Activated T-helper 9 cell treated with anti-CD3 and anti-CD28 coated beads, Interleukin-2, amount 50 U/mL, for 16 hours (primary cell): ENCODE results near the gene HOXA3.
A peak's percentile ranks its signal among the peaks of the same experiment; 100 is the strongest.

Source experiments
- DNase-seq: peaks from one replicate; pipeline ENCODE4 v3.0.0-alpha.2; 2020; ENCODE audit warnings: low read depth

The HOXA3 gene

DNA sequence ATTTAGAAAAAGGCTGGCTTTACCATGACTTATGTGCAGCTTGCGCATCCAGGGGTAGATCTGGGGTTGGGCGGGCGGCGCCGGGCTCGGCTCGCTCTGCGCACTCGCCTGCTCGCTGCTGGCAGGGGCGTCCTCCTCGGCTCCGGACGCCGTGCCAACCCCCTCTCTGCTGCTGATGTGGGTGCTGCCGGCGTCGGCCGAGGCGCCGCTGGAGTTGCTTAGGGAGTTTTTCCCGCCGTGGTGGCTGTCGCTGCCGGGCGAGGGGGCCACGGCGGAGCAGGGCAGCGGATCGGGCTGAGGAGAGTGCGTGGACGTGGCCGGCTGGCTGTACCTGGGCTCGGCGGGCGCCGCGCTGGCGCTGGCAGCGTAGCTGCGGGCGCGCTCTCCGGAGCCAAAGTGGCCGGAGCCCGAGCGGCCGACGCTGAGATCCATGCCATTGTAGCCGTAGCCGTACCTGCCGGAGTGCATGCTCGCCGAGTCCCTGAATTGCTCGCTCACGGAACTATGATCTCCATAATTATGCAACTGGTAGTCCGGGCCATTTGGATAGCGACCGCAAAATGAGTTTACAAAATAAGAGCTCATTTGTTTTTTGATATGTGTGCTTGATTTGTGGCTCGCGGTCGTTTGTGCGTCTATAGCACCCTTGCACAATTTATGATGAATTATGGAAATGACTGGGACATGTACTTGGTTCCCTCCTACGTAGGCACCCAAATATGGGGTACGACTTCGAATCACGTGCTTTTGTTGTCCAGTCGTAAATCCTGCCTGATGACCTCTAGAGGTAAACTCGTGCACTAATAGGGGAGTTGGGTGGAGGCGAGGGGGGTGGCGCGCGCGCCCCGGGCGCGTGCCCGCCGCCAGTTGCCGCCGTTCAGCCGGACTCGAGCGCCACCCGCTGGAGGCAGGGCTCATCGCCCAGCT is 9.1 kb downstream of the HOXA3 start, which contains the start of gene HOXA5:
HOXA5 (minus strand) TSS at position 659 of the 927 bp plus-strand sequence; CDS start at position 585, 74 bp downstream.
- no peak for DNase-seq

DNA sequence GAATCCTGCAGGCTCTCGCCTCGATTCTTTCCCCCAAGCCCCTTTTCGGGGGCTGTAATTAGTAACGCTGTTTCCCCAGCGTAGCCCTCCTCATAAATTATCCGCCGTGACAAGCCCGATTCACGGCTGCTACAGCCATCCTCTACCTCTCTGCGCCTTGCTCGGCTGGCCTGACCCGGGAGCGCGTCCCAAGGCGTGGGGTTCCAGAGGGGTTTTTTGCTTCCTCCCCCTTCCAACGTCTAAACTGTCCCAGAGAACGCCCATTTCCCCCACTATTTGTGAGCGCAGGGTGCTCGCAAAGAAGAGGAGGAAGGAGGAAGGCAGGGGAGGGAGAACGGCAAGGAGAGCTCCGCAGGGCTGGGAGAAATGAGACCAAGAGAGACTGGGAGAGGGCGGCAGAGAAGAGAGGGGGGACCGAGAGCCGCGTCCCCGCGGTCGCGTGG is 9.8 kb downstream of the HOXA3 start:
- no peak for DNase-seq

DNA sequence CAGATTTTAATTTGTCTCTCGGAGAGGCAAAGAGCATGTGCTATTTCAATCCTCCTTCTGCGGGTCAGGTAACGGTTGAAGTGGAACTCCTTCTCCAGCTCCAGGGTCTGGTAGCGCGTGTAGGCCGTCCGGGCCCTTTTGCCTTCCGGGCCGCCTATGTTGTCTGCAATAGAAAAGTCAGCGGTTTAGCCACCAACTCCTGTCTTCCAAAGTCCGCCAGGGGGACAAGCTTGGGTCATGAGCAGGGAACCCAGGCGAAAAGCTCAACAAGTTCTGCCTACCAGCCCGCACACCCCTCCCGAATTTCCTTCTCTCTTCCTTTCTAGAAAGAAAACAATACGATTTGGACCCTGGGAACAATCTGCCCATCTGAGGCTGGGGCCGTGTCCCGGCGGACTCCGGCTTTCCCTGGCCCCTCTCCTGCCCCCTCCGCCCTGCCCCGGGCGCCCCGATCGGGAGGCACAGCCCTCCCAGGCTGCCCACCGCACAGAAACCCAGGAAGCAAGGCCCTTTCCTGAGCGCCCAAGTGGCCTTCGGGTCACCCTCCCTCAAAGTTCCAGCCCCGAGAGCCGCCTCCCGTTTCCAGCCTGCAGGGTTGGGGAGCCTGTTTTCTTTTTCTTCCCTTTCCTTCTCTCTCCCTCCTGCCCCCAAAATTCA is 10.3 kb downstream of the HOXA3 start:
- no peak for DNase-seq

DNA sequence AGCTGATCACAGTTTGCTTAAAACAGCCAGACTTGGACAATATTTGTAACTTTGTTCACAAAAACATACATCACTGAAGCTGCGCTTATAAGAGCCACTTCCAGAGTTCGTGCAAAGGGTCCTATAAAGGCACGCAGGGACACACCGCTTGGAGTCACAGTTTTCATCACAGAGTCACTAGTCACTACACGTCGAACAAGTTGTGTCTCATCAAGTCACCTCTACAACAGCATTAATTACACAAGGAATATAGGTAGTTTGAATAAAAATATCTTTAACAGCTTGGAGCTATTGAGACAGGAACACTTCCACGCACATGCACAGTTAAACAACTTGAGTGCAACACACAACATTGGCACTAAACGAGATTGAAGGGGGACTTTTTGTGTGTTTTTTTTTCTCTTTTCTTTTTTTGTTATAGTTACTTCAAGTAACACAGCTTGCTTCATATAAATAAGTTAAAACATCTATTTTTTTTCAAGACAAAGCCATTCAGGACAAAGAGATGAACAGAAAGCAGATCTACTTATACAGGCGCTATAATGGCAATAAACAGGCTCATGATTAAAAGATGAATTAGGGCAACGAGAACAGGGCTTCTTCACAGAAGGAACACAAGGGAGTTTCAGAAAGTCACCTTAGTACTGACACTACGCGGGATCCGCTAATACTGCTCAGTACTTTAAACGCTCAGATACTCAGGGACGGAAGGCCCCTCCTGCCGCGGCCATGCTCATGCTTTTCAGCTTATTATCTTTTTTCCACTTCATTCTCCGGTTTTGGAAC is 11.1 kb downstream of the HOXA3 start:
- no peak for DNase-seq

DNA sequence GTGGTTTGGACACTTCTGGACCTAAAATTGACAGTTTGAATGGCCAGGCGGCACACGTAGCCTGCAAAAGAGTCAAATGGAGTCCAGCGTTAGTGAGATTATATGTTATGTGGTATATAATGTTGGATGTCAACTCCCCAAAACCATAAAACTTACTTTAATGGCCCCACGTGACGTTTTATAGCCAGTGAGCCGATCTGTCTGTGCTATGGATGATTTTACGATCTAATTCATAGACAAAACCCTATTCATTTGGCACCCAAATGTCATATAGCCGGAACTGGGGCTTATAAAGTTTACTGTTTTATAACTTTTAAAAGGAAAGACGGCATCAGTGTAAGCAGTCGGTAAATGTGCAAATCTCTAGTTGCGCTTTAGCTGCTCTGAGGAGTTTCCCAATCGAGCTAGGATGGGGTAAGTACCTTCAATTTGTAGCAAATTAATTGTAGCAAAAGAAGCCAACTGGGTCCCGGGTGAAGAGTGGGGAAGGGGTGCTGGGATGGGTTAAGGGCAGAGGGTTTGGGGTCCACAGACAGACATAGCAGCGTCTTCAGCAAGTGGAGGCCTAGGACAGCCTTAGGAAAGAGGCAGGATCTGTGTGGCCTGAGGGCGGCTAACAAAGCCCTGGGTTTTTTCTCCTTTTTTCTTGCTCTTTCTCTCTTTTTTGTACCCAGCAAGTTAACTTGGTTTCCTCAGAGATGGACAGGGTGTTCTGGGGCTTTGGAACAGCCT is 12.1 kb downstream of the HOXA3 start:
- DNase-seq, result no peak

DNA sequence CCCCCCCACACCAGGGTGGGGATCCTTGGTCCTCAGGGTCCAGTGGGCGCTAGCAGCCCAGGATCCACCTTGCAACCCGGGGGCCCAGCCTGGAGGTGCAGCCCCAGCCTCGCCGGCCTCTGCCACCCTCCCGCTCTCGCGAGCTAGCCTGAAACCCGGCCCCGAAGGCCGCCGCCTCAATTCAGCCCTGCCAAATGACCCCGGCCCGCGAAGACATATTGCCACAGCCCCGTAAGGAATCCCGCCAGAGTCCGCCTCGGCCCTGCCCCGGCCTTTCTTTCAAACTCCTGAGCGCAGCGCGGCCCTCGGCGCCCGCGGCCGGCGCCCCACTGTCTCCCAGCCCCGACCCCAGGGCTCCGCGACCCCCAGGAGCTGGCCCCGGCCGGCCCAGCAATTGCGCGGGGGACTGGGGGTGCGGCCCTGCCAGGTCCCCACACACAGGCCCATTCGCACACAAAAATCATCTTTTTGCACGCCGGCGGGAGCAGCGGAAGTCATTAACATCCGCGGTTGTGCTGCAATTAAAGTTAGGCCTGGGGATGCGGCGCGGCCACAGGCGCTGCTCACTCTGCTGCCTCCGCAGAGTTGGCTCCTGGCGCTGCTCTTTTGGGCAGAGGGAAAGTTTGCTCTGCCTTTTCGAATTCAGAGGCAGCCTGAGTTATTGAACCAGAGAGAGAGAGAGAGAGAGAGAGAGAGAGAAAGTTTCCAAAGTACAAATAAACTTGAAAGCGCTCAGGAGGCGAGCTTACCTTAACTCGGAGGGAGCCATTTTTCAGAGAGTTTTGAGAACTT is 12.9 kb downstream of the HOXA3 start:
- DNase-seq, result no peak

DNA sequence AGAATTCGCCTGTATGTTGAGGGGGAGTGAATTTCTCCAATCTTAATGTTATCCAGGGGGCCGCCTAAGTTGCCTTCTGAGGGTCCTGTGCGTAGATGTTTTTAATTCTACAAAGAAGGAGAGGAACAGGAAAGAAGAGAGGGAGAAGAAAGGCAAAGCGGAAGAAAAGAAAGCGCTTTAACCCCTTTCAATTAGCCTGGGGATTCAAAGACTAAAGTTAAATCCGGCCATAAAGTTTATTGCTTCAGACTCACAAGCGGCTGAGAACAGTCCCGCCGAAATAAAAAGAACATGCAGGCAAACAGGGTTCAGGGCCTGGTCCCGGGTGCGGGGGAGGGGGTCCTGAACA is 13.4 kb downstream of the HOXA3 start:
- DNase-seq, result no peak

DNA sequence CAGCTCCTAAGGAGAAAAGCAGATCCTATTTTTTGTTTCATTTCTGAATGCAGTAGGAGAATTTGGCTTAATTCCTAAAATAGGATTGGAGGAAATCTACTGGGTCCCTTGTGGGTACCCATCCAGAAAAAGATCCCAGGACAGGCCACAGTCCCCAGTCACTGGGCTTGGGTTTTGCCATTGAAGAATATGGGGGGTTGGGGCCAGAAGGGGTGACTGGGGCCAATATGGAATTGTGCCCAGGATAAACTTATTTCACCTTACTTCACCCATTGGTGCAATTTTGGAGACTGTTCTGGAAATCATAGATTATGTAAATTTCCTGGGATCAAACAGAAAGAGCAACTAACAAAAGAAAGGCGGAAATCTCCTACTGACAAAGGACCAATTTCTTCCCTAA is 13.9 kb downstream of the HOXA3 start:
- no peak for DNase-seq

DNA sequence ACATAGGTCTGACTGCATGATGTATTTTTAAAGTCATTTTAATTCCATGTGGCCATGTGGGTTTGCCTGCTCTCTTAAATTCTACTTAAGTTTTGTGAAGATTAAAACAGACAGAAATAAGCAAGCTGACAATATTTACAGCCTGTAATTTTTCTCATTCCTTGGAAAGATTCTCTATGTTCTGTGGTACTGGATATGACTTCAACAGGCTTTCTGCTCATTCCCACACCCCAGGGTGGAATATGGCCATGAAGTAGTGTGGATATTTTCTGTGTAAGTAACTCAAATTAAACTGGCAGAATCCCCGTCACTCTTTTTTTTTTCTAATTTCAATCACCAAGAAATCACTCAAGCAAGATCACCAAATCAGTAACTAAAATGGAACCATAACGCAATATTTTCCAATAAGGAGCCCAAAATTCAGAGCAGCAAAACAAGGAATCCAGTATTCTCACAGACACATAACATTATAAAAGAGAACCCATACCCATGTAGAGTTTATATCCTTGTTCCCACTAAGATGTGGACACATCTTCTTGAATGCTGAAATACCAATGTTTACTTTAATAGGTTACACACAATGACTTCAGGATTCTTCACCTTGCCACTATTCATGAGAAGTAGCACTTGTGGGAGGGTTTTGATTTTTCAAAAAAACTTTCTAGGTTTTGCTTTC is 14.6 kb downstream of the HOXA3 start:
- DNase-seq, result no peak

DNA sequence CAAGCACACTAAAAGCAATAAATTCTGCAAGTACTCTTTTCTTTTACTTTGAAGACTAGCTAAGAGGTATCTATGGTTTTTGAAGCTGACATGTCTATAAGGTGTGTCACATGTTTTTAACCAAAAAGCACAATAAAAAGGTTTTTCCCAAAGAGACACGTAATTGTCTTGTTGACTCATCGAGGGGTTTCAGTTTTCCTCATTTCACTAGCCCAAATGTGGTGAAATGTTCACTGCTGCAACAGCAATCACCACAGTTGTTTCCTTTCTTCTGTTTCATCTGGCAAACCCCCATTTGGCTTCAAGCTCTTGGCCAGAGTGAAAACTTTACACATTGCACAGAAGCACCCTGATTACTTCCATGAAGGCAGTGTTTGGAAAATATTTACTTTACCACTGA is 18.0 kb downstream of the HOXA3 start:
- no peak for DNase-seq

DNA sequence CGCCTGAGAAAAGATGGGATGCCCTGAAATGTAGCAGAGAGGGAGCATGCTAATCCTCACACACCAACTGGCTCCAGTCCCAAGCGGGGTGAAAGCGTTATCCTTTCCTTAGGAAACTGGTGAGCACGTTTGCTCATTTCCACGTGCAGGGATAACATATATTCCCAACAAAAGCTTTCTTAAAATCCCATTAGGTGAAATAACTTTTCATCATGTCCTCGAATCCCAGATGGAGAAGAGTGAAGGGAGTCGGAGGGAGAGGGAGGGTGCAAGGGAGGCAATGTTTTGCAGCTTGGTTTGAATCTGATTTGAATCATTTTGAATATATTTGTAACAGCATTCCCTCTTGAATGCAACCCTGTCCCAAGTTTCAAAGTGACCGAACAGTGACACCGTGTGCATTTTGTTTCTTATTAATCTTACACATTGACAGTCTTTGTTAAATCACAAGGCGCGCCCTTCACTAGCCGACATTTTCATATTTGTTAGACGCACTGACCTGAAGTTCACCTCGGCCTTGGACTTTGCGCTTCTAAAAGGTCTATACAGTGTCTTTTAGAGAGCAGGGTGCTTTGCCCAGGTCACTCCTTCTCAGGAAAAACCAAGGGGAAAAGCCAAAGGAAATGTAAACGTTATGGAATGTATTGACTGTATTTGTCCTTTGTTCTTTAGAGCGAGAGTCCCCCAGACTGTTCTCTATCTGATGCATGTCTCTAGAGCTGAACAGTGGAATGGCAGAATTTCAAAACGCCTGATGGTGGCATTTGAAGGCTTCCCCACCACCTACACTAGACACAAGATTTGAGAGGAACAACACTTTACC is 18.8 kb downstream of the HOXA3 start:
- DNase-seq, result no peak

DNA sequence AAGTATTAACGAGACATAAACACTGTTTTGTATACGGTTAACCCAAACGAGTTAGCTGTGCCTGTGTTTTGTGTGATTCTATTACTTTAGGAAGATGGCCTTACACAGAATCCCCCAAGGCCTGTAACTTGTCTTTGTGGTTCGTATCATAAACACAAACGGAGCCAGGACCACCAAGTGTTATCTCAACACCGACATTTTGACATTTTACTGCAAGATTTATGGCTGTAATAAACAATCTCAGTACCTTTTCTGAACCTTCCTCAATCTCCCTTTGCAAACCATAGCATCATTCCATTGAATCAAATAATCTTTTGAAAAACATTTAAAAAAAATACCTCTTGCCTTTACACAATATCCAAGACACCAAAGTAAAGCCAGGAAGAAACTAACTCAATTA is 19.4 kb downstream of the HOXA3 start:
- no peak for DNase-seq

DNA sequence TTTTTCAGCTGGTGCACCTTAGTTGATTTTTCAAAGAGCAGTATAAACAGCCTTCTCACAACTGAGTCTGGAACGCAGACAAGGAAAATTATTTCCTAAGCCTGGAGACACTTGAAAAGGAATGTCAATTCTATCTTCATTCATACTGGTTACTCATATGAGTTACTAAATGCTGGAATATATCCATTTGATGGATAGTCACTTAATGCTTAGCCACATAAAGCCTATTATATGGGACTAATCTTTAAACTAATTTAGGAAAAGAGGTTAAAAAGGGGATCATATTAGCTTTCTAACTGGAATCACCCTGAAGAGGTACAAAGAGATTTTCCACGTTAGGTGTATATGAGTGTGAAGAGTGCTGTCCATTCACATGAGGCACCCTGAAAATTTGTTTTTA is 20.2 kb downstream of the HOXA3 start:
- no peak for DNase-seq

DNA sequence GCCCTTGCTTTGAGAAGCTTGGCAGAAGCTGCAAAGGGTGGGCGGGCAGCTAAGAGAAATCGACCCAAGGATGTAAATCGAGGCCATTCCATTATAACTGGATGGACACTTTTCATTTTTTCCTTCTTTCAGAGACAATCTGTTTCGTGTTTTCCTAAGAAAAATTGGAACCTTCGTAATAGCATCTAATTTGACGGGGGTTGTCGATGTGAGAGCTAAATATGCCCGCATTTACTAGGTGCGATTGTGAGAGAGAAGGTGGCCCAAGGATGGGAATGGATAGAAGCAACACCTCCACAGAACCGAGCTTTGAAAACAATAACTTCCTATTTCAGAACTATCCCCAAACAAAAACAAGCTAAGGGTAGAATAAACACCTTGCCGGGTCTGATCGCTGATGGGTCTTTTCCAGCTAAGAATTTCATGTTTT is 21.0 kb downstream of the HOXA3 start:
- DNase-seq, result no peak

DNA sequence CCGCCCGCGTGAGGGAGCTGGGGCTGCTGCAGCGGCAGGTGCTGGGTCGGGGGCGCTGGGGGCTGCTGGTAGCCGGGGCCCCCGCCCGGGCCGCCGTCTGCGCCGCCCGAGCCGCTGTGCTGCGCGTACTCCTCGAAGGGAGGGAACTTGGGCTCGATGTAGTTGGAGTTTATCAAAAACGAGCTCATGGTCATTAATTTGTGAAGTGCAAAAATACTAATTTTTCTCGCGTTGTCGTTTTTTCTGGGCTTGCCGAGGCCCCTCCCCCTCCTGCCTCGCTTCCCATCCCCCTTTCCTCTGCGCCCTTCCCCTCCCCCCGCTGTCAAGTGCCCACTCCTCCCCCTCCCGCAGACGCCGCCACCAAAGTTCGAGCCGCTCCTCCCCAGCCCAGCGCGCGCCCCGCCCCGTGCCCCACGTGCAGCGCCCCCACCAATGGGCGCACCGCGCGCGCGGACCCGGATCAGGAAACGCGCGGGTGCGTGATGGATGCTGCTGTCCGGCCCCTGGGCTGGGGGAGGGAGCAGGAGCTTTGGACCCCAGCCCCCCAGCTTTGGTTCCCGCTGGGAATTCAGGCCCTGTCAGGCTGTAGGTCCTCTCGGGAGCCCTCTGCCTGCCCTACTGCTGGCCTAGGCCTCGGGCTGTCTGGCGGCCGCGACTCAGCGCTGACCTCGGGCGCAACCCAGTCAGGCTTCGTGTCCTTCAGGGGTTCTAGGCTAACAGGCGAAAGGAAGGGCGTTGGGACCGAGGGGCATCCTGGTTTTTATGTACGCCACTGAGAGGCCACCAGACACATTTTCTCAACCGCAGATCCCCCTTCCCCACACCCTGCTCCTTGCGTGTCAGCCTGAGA is 21.6 kb downstream of the HOXA3 start, which contains the start of gene HOXA4:
HOXA4 (minus strand) TSS at position 218 of the 850 bp plus-strand sequence; CDS start at position 194, 24 bp downstream.
- DNase-seq, result peak; percentile 64

DNA sequence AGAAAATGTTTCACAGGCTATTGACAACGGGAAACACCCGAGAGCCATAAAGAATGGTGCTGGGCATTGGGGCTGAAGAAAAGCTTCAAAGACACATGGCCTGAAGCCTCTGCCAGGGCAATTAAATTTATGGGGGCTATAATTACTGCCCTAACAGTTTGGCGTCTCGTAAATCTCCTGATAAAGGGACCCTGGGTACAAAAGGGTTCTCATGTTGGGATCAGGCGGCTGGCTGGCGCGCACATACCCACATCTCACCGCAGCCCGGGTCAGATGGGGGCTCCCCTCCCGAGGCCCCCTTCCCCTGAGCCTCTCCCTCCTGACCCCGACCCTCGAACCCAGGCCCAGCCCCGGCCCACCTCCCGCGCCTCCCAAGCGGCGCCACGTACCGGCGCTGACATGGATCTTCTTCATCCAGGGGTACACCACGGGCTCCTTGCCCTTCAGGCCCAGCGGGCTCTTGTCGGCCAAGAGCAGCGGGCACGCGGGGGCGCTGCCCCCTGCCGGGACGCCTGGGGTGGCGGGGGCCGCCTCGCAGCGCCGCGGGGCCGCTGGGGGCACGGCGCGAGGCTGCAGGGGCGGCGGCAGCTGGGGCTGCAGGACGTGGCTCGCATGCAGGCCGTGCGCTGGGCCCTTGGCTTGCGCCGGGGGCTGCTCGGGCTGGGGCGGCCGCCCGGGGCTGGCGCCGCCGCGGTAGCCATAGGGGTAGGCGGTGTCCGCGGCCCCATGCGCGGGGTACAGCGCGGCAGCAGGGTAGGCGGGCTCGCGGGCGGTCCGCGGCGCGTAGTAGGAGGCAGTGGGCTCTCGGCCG is 22.4 kb downstream of the HOXA3 start:
- DNase-seq, result no peak
